ENCODE data around the gene ZNF195.
A peak's percentile ranks its signal among the peaks of the same experiment; 100 is the strongest.
"Not testable (repeated sequence)": the region's sequence is repeated elsewhere in the genome, so short reads cannot be mapped to it uniquely, and the experiment has no call there.

Gene ZNF195

GRCh38 chr11:3346587-3346986 lies 32.4 kb downstream of the ZNF195 start:
- DNase-seq = no peak

- DNase-seq = no peak
Observed at GRCh38 chr11:3345736-3346135, 33.2 kb downstream of the ZNF195 start.

- no peak for DNase-seq
Observed at GRCh38 chr11:3344327-3345174, 34.4 kb downstream of the ZNF195 start.

GRCh38 chr11:3342709-3343108 lies 36.2 kb downstream of the ZNF195 start:
- DNase-seq = no peak

GRCh38 chr11:3341298-3341697 lies 37.6 kb downstream of the ZNF195 start:
- peak; percentile 7 for DNase-seq

- DNase-seq = no peak
Observed at GRCh38 chr11:3340025-3340424, 38.9 kb downstream of the ZNF195 start.

- no peak for DNase-seq
Observed at GRCh38 chr11:3339340-3339624, 39.7 kb downstream of the ZNF195 start.

- no peak for DNase-seq
Observed at GRCh38 chr11:3338569-3339339, 40.2 kb downstream of the ZNF195 start.

GRCh38 chr11:3336420-3336819 lies 42.5 kb downstream of the ZNF195 start:
- not testable (repeated sequence) for DNase-seq

GRCh38 chr11:3333157-3333556 lies 45.8 kb downstream of the ZNF195 start:
- DNase-seq = not testable (repeated sequence)

GRCh38 chr11:3331078-3331477 lies 47.9 kb downstream of the ZNF195 start:
- not testable (repeated sequence) for DNase-seq

- DNase-seq = not testable (repeated sequence)
Observed at GRCh38 chr11:3330064-3330463, 48.9 kb downstream of the ZNF195 start.

- not testable (repeated sequence) for DNase-seq
Observed at GRCh38 chr11:3328503-3328902, 50.4 kb downstream of the ZNF195 start.

- DNase-seq = not testable (repeated sequence)
Observed at GRCh38 chr11:3326450-3326849, 52.5 kb downstream of the ZNF195 start.

GRCh38 chr11:3324724-3325123 lies 54.2 kb downstream of the ZNF195 start:
- not testable (repeated sequence) for DNase-seq
